Natural killer cell (primary cell): ENCODE results near the gene HK3. TPM values are rescaled to one million over a fixed set of nuclear protein-coding genes. Genes with fewer than 3 reads are reported as not detected.

Source experiments
- ATAC-seq, 3 donors: fragments of 150-1000 bp in 2 of 3; fragments of 200-7000 bp in 1 of 3; cut with Tn5 transposase; 1 replicate in 1 of 3; 2 replicates in 2 of 3; pipeline ENCODE4 v1.10.0; 2021; ENCODE audit warnings: mild to moderate bottlenecking in 2 of 3, moderate library complexity in 2 of 3
- DNase-seq, 2 donors: peaks; one replicate each; pipeline versions ENCODE4 v3.0.0 to v3.0.0-alpha.2; 2013 to 2021; ENCODE audit warnings: mixed read lengths in 1 of 2
- H3K27ac ChIP-seq: one replicate; pipeline ENCODE4 v1.5.1; 2013; ENCODE audit warnings: mild to moderate bottlenecking, low read length
- H3K27me3 ChIP-seq: one replicate; pipeline ENCODE4 v1.6.1; 2013; ENCODE audit warnings: low read length; ENCODE audit not compliant: control insufficient read depth, insufficient read depth
- H3K36me3 ChIP-seq: one replicate; pipeline ENCODE4 v1.6.1; 2013; ENCODE audit warnings: low read length; ENCODE audit not compliant: control insufficient read depth, insufficient read depth
- H3K4me1 ChIP-seq: one replicate; pipeline ENCODE4 v1.6.1; 2013; ENCODE audit warnings: low read length; ENCODE audit not compliant: control insufficient read depth, insufficient read depth
- H3K4me3 ChIP-seq: one replicate; pipeline ENCODE4 v1.5.1; 2013; ENCODE audit warnings: low read length
- H3K9me3 ChIP-seq: one replicate; pipeline ENCODE4 v1.6.1; 2013; ENCODE audit warnings: low read length; ENCODE audit not compliant: control insufficient read depth, insufficient read depth
- H3K27ac Mint-ChIP-seq, 2 donors: one replicate each; pipeline ENCODE4 v1.8.0; 2022; ENCODE audit warnings: mild to moderate bottlenecking in 2 of 2, mixed read lengths in 2 of 2, moderate library complexity in 1 of 2
- H3K27me3 Mint-ChIP-seq, 2 donors: one replicate each; pipeline ENCODE4 v1.8.0; 2022; ENCODE audit warnings: low read depth in 2 of 2, mixed read lengths in 2 of 2
- H3K36me3 Mint-ChIP-seq: one replicate; pipeline ENCODE4 v1.8.0; 2022; ENCODE audit warnings: mixed read lengths
- H3K4me1 Mint-ChIP-seq, 2 donors: one replicate each; pipeline ENCODE4 v1.8.0; 2022; ENCODE audit warnings: mixed read lengths in 2 of 2
- H3K4me3 Mint-ChIP-seq: one replicate; pipeline ENCODE4 v1.8.0; 2022; ENCODE audit warnings: mild to moderate bottlenecking, moderate library complexity, mixed read lengths
- H3K9me3 Mint-ChIP-seq, 2 donors: one replicate each; pipeline ENCODE4 v1.8.0; 2022; ENCODE audit warnings: mixed read lengths in 2 of 2
- WGBS: methylation state at CpG from one replicate; pipeline ENCODE4 v1.1.7; 2013; ENCODE audit warnings: missing lambda C conversion rate; ENCODE audit not compliant: insufficient coverage; 5-methylcytosine and 5-hydroxymethylcytosine counted together
- intact Hi-C: fragments of 100-400 bp; cut with micrococcal nuclease; formaldehyde crosslinking; loops from one replicate; pipeline ENCODE4 v1.14.2; 2022
- total RNA-seq, 4 donors: library from RNA; stranded (reverse); fragments of 120-200 nt in 1 of 4; gene quantifications; one replicate each; pipeline versions ENCODE4 v1.2.3 to v1.2.4, GENCODE V29; 2013 to 2022
- TF ChIP-seq, protein P1 (sequence below): fragments of 200-600 bp; IDR thresholded peaks from one replicate; pipeline ENCODE4 v1.8.0; 2022; ENCODE audit warnings: antibody characterized with exemption

Gene HK3
- total RNA-seq, 3 donors from 2014 or later (not counting 1 experiment from before 2014, with no cell fraction given), result 6.6 to 56.1 (median 26.2) TPM

GRCh38 chr5:176863765-176864098 is 35.4 kb downstream of the HK3 start:
- H3K4me3 Mint-ChIP-seq, result no peak overlapping the region
- no peaks in the 10 kb centered on the region for H3K9me3 Mint-ChIP-seq
- Histone ChIP-seq H3K4me3 (no peak overlapping the region), H3K36me3 (no peaks in the 10 kb centered on the region), H3K27ac (no peak overlapping the region), H3K27me3 (peaks cover 18% of the 10 kb centered on the region), H3K9me3 (no peaks in the 10 kb centered on the region), H3K4me1 (no peaks in the 10 kb centered on the region)
- TF ChIP-seq, protein P1, sequence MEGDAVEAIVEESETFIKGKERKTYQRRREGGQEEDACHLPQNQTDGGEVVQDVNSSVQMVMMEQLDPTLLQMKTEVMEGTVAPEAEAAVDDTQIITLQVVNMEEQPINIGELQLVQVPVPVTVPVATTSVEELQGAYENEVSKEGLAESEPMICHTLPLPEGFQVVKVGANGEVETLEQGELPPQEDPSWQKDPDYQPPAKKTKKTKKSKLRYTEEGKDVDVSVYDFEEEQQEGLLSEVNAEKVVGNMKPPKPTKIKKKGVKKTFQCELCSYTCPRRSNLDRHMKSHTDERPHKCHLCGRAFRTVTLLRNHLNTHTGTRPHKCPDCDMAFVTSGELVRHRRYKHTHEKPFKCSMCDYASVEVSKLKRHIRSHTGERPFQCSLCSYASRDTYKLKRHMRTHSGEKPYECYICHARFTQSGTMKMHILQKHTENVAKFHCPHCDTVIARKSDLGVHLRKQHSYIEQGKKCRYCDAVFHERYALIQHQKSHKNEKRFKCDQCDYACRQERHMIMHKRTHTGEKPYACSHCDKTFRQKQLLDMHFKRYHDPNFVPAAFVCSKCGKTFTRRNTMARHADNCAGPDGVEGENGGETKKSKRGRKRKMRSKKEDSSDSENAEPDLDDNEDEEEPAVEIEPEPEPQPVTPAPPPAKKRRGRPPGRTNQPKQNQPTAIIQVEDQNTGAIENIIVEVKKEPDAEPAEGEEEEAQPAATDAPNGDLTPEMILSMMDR, result no peak
- ATAC-seq, result no peak
- intact Hi-C loops, result no loop called here
- peaks cover 14 to 24% of the 10 kb centered on the region in 2 donors for H3K27me3 Mint-ChIP-seq
- peaks cover 0 to 4% of the 10 kb centered on the region in 2 donors for H3K4me1 Mint-ChIP-seq
- no peak overlapping the region for H3K27ac Mint-ChIP-seq
- H3K36me3 Mint-ChIP-seq, result no peaks in the 10 kb centered on the region
- no peak for DNase-seq
- WGBS, result 32% methylated on average over 5 of the region's 5 CpGs

GRCh38 chr5:176863041-176863764 is 35.9 kb downstream of the HK3 start:
- no peak overlapping the region for H3K4me3 ChIP-seq
- peaks cover 0 to 3% of the 10 kb centered on the region in 2 donors for H3K4me1 Mint-ChIP-seq
- TF ChIP-seq, protein P1, result no peak
- ATAC-seq, result peak in 1 of 3 donors; percentile 22
- DNase-seq, result no peak
- no peaks in the 10 kb centered on the region for H3K36me3 ChIP-seq
- peaks cover 18% of the 10 kb centered on the region for H3K27me3 ChIP-seq
- intact Hi-C loops, result no loop called here
- H3K27ac Mint-ChIP-seq, result no peak overlapping the region
- H3K36me3 Mint-ChIP-seq, result no peaks in the 10 kb centered on the region
- H3K9me3 Mint-ChIP-seq, result no peaks in the 10 kb centered on the region
- 17% methylated on average over 15 of the region's 15 CpGs for WGBS
- H3K27ac ChIP-seq, result no peak overlapping the region
- H3K4me1 ChIP-seq, result no peaks in the 10 kb centered on the region
- no peak overlapping the region for H3K4me3 Mint-ChIP-seq
- no peaks in the 10 kb centered on the region for H3K9me3 ChIP-seq
- peaks cover 14 to 24% of the 10 kb centered on the region in 2 donors for H3K27me3 Mint-ChIP-seq

DNA sequence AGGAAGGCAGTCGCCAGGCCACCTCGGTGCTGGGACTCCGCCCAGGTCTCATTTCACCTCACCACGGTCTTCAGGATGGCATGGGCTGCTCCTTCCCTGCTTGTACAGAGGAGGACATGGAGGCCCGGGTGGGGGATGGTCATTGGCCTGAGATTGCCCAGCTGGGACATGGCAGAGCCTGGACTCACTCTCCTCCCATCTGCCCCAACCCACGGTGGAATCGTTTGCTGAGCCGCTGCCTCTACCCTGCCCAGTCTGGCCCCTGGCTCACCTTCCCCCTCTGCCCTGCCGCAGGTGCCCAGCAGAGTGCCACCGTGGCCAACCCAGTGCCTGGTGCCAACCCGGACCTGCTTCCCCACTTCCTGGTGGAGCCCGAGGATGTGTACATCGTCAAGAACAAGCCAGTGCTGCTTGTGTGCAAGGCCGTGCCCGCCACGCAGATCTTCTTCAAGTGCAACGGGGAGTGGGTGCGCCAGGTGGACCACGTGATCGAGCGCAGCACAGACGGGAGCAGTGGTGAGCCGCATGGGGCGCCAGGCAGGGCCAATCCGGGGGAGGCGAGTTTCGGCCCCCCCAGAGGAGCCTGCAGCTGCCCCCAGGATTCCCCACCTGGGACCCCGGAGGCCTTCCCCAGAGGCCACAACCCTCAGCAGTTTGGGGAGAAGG is 36.7 kb downstream of the HK3 start:
- H3K9me3 ChIP-seq, result no peaks in the 10 kb centered on the region
- no peak for DNase-seq
- H3K27me3 ChIP-seq, result peaks cover 18% of the 10 kb centered on the region
- H3K36me3 Mint-ChIP-seq, result no peaks in the 10 kb centered on the region
- peaks cover 16 to 27% of the 10 kb centered on the region in 2 donors for H3K27me3 Mint-ChIP-seq
- 59% methylated on average over 28 of the region's 28 CpGs for WGBS
- H3K4me1 Mint-ChIP-seq, result peaks cover 0 to 3% of the 10 kb centered on the region in 2 donors
- H3K4me3 Mint-ChIP-seq, result no peak overlapping the region
- H3K27ac Mint-ChIP-seq, result no peak overlapping the region
- no peak for ATAC-seq
- no peaks in the 10 kb centered on the region for H3K4me1 ChIP-seq
- no peaks in the 10 kb centered on the region for H3K9me3 Mint-ChIP-seq
- no peak overlapping the region for H3K27ac ChIP-seq
- TF ChIP-seq, protein P1, result no peak
- intact Hi-C loops, result no loop called here
- no peak overlapping the region for H3K4me3 ChIP-seq
- H3K36me3 ChIP-seq, result no peaks in the 10 kb centered on the region
